ENCODE measurements around the gene WNT7B. TPM values are rescaled to one million over a fixed set of nuclear protein-coding genes. Genes with fewer than 3 reads are reported as not detected.

The WNT7B gene
- polyA plus RNA-seq, 1 of the 3 experiments (the other 2 are of a cell fraction): 0.13 TPM

DNA sequence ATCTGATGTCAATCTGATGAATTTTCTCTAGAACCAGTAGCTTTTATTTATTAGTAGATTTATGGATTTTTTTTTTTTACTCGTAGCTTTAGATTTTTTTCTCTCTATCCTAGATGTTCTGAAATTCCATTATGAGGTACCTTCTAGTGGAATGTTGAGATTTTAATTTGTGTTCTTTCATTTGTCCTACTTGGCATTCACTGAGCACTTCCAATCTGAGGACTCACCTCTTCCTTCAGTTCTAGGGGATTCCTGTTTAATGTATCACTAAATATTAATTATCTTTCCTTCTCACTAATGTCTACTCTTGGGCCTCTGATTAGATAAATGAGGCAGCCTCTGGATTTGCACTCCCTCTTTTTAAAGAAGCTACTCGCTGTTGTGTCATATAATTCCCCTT lies 40.2 kb upstream of the WNT7B start:
- Histone ChIP-seq H3K4me2 (no peak overlapping the region), H3K4me1 (ENCODE audit: control insufficient read depth in 1 of 2, insufficient read depth in 2 of 2, low read depth in 1 of 2, low read length in 1 of 2) (peaks cover 21 to 28% of the 10 kb centered on the region in 2 experiments), H3K27me3 (ENCODE audit: insufficient read depth) (no peaks in the 10 kb centered on the region), H3K9me2 (no peaks in the 10 kb centered on the region), H3K9me3 (no peaks in the 10 kb centered on the region), H3K79me2 (ENCODE audit: insufficient read depth) (peaks cover 30% of the 10 kb centered on the region), H3K4me3 (ENCODE audit: low read depth in 2 of 2, low read length in 1 of 2) (no peak overlapping the region), H3F3A (replicated peaks; ENCODE audit: insufficient read depth) (peaks cover 41% of the 10 kb centered on the region), H4K20me1 (ENCODE audit: insufficient read depth) (no peaks in the 10 kb centered on the region), H2AFZ (ENCODE audit: low read depth) (no peak overlapping the region), H3K9ac (no peak overlapping the region), H3K27ac (ENCODE audit: low read depth in 2 of 2, low read length in 1 of 2) (peak overlapping the region in 1 of 2 experiments; percentile 30; a peak in 2 of 4 replicates), H3K36me3 (replicated peaks in 1 of 2; ENCODE audit: control insufficient read depth in 1 of 2, insufficient read depth in 2 of 2, low read length in 1 of 2) (no peaks in the 10 kb centered on the region)
- WGBS (ENCODE audit: low lambda C conversion rate): 63% methylated on average over 2 of the region's 2 CpGs
- ChIA-PET POLR2A (no interaction called here), CTCF (interaction anchor here (1.3 to 3.6 kb wide), 3 partner anchors 11 to 99 kb away, joined by 3 to 30 read pairs (median 5); no protein-coding TSS in a partner anchor)
- TF ChIP-seq, protein P1, sequence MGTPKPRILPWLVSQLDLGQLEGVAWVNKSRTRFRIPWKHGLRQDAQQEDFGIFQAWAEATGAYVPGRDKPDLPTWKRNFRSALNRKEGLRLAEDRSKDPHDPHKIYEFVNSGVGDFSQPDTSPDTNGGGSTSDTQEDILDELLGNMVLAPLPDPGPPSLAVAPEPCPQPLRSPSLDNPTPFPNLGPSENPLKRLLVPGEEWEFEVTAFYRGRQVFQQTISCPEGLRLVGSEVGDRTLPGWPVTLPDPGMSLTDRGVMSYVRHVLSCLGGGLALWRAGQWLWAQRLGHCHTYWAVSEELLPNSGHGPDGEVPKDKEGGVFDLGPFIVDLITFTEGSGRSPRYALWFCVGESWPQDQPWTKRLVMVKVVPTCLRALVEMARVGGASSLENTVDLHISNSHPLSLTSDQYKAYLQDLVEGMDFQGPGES (IDR thresholded peaks at IDR 0.05; ENCODE audit: low read depth, low read length): no peak
- TF ChIP-seq SMC3 (IDR thresholded peaks at IDR 0.05; ENCODE audit: low read depth, low read length) (no peak), POLR2AphosphoS5 (IDR thresholded peaks at IDR 0.05; ENCODE audit: low read depth, low read length) (no peak)
- DNase-seq: no peak

DNA sequence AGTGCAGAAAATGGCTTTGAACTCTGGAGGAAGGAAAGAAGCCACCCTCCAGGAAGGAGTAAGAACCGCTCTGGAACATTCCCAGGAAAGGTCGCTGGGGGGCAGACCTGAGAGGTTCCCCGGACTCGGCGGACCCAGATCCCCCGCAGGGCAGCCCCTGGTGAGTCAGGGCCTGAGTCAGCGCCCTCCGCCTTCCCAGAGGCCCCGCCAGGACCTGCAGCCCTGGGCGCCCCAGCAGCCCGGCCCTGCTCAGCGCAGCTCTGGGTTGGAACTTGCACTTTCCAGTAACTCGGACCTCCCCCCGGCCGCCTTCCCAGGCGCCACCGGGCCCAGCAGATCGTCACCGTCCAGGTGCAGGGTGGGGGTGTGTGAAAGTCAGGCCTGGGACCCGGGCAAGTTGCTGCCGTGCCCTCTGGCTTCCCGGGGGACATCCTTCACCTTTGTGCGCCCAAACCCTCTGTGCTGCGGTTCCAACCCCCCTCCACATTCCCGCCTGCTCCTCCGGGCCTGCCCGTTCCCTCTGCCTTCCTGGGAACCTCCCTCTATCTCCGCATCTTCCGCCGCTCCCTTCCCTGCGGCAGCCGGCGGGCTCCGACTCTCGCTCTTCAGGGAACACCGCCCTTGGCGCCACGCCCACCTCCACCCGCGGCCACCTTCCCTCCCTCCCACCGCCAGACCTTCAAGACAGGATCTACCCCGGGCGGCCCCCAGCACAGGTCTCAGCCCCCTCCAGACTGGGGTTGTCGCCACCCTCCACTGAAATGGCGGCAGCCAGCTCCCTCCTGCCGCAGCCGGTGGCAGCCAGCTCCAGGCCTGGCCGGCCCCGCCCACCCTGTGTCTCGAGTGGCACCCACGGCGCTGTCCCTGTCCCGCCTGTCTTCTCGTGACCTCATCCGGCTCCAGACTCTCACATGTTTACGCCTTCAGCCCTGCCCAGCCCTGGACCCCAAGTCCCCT lies 36.8 kb upstream of the WNT7B start:
- Histone ChIP-seq H3K36me3 (replicated peaks in 1 of 2; ENCODE audit: control insufficient read depth in 1 of 2, insufficient read depth in 2 of 2, low read length in 1 of 2) (no peaks in the 10 kb centered on the region), H3K79me2 (ENCODE audit: insufficient read depth) (peaks cover 32% of the 10 kb centered on the region), H3K4me3 (ENCODE audit: low read depth in 2 of 2, low read length in 1 of 2) (peak overlapping the region; percentile 64 to 76), H3K9me2 (no peaks in the 10 kb centered on the region), H2AFZ (ENCODE audit: low read depth) (peak overlapping the region; percentile 19; the same call in 1 of the 2 replicates), H3K9ac (peak overlapping the region; percentile 97), H4K20me1 (ENCODE audit: insufficient read depth) (no peaks in the 10 kb centered on the region), H3F3A (replicated peaks; ENCODE audit: insufficient read depth) (peaks cover 37% of the 10 kb centered on the region), H3K27ac (ENCODE audit: low read depth in 2 of 2, low read length in 1 of 2) (peak overlapping the region; percentile 98 to 99), H3K4me1 (ENCODE audit: control insufficient read depth in 1 of 2, insufficient read depth in 2 of 2, low read depth in 1 of 2, low read length in 1 of 2) (peaks cover 23 to 47% of the 10 kb centered on the region in 2 experiments), H3K27me3 (ENCODE audit: insufficient read depth) (no peaks in the 10 kb centered on the region), H3K9me3 (no peaks in the 10 kb centered on the region), H3K4me2 (peak overlapping the region; percentile 88)
- peak; percentile 96 for DNase-seq
- CTCF ChIA-PET: interaction anchor here (0.6 to 5.9 kb wide), 33 partner anchors 8 to 574 kb away, joined by 3 to 41 read pairs (median 4); no protein-coding TSS in a partner anchor
- 3% methylated on average over 31 of the region's 56 CpGs for WGBS (ENCODE audit: low lambda C conversion rate)
- POLR2A ChIA-PET: interaction anchor here (0.6 to 4.1 kb wide), 13 partner anchors 13 to 103 kb away, joined by 3 to 26 read pairs (median 5); no protein-coding TSS in a partner anchor
- peak; percentile 61 for TF ChIP-seq SMC3 (IDR thresholded peaks at IDR 0.05; ENCODE audit: low read depth, low read length)
- no peak for TF ChIP-seq RFX5 (IDR thresholded peaks at IDR 0.05; ENCODE audit: low read length)
- TF ChIP-seq, protein P2, sequence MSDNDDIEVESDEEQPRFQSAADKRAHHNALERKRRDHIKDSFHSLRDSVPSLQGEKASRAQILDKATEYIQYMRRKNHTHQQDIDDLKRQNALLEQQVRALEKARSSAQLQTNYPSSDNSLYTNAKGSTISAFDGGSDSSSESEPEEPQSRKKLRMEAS (IDR thresholded peaks at IDR 0.05; ENCODE audit: low read depth): peak; percentile 55
- TF ChIP-seq NFIC (IDR thresholded peaks at IDR 0.05; ENCODE audit: borderline replicate concordance): peak; percentile 58; the same call in 1 of the 2 replicates
- peak; percentile 76; the same call in 1 of the 2 replicates for TF ChIP-seq FOXM1 (IDR thresholded peaks at IDR 0.05; ENCODE audit: low read depth)
- TF ChIP-seq EP300 (IDR thresholded peaks at IDR 0.05; ENCODE audit: borderline replicate concordance in 1 of 2, low read depth in 1 of 2, low read length in 1 of 2): peak in 1 of 2 experiments; percentile 87; a peak in 2 of 4 replicates
- TF ChIP-seq ELF1 (IDR thresholded peaks at IDR 0.05): no peak; the same call in 1 of the 2 replicates
- TF ChIP-seq TAF1 (IDR thresholded peaks at IDR 0.05; ENCODE audit: borderline replicate concordance, low read depth, low read length): peak; percentile 71; the same call in 1 of the 2 replicates
- TF ChIP-seq, protein P3, sequence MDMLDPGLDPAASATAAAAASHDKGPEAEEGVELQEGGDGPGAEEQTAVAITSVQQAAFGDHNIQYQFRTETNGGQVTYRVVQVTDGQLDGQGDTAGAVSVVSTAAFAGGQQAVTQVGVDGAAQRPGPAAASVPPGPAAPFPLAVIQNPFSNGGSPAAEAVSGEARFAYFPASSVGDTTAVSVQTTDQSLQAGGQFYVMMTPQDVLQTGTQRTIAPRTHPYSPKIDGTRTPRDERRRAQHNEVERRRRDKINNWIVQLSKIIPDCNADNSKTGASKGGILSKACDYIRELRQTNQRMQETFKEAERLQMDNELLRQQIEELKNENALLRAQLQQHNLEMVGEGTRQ (IDR thresholded peaks at IDR 0.05; ENCODE audit: borderline replicate concordance, low read depth, low read length): no peak
- TF ChIP-seq, protein P4, sequence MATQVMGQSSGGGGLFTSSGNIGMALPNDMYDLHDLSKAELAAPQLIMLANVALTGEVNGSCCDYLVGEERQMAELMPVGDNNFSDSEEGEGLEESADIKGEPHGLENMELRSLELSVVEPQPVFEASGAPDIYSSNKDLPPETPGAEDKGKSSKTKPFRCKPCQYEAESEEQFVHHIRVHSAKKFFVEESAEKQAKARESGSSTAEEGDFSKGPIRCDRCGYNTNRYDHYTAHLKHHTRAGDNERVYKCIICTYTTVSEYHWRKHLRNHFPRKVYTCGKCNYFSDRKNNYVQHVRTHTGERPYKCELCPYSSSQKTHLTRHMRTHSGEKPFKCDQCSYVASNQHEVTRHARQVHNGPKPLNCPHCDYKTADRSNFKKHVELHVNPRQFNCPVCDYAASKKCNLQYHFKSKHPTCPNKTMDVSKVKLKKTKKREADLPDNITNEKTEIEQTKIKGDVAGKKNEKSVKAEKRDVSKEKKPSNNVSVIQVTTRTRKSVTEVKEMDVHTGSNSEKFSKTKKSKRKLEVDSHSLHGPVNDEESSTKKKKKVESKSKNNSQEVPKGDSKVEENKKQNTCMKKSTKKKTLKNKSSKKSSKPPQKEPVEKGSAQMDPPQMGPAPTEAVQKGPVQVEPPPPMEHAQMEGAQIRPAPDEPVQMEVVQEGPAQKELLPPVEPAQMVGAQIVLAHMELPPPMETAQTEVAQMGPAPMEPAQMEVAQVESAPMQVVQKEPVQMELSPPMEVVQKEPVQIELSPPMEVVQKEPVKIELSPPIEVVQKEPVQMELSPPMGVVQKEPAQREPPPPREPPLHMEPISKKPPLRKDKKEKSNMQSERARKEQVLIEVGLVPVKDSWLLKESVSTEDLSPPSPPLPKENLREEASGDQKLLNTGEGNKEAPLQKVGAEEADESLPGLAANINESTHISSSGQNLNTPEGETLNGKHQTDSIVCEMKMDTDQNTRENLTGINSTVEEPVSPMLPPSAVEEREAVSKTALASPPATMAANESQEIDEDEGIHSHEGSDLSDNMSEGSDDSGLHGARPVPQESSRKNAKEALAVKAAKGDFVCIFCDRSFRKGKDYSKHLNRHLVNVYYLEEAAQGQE (IDR thresholded peaks at IDR 0.05; ENCODE audit: low read depth, low read length): peak; percentile 58; the same call in 1 of the 2 replicates
- no peak; the same call in 1 of the 2 replicates for TF ChIP-seq MXI1 (IDR thresholded peaks at IDR 0.05; ENCODE audit: low read depth, low read length)
- TF ChIP-seq, protein P1 (IDR thresholded peaks at IDR 0.05; ENCODE audit: low read depth, low read length): no peak
- TF ChIP-seq JUND (IDR thresholded peaks at IDR 0.05): peak; percentile 94
- no peak for TF ChIP-seq NRF1 (IDR thresholded peaks at IDR 0.05; ENCODE audit: low read depth, low read length)
- peak; percentile 17; the same call in 1 of the 2 replicates for TF ChIP-seq FOXJ3 (CRISPR knock-in tag; IDR thresholded peaks at IDR 0.05)
- TF ChIP-seq RAD21 (IDR thresholded peaks at IDR 0.05; ENCODE audit: low read length): peak; percentile 70
- TF ChIP-seq TCF12 (IDR thresholded peaks at IDR 0.05): peak; percentile 82; the same call in 1 of the 2 replicates
